PFSK-1 (cell line): ENCODE measurements around the gene VN1R4.

Source experiments
- FOXP2 ChIP-seq: optimal IDR thresholded peaks from 2 replicates; pipeline ENCODE3; 2011; ENCODE audit warnings: borderline replicate concordance, control low read depth, inconsistent platforms; ENCODE audit not compliant: insufficient read depth; ENCODE audit errors: extremely low read length, extremely low read depth
- POLR2AphosphoS5 ChIP-seq: IDR thresholded peaks from 2 replicates; pipeline ENCODE4 v1.6.1; 2012; ENCODE audit warnings: low read depth, mild to moderate bottlenecking, control low read depth, low read length, moderate library complexity
- REST ChIP-seq, 2 experiments: IDR thresholded peaks; 2 replicates each; pipeline versions ENCODE4 v1.6.1 to v1.8.0; 2011 to 2012; ENCODE audit warnings: low read depth in 2 of 2, low read length in 2 of 2, control low read depth in 1 of 2, inconsistent platforms in 1 of 2, mild to moderate bottlenecking in 1 of 2, moderate library complexity in 1 of 2; ENCODE audit not compliant: insufficient read depth in 1 of 2
- SIN3A ChIP-seq: IDR thresholded peaks from 2 replicates; pipeline ENCODE4 v1.6.1; 2012; ENCODE audit warnings: mild to moderate bottlenecking, low read length, moderate library complexity, borderline replicate concordance; ENCODE audit not compliant: insufficient read depth
- TAF1 ChIP-seq: IDR thresholded peaks from 2 replicates; pipeline ENCODE4 v1.6.1; 2012; ENCODE audit warnings: low read length, control low read depth, borderline replicate concordance; ENCODE audit not compliant: insufficient read depth

The VN1R4 gene

DNA sequence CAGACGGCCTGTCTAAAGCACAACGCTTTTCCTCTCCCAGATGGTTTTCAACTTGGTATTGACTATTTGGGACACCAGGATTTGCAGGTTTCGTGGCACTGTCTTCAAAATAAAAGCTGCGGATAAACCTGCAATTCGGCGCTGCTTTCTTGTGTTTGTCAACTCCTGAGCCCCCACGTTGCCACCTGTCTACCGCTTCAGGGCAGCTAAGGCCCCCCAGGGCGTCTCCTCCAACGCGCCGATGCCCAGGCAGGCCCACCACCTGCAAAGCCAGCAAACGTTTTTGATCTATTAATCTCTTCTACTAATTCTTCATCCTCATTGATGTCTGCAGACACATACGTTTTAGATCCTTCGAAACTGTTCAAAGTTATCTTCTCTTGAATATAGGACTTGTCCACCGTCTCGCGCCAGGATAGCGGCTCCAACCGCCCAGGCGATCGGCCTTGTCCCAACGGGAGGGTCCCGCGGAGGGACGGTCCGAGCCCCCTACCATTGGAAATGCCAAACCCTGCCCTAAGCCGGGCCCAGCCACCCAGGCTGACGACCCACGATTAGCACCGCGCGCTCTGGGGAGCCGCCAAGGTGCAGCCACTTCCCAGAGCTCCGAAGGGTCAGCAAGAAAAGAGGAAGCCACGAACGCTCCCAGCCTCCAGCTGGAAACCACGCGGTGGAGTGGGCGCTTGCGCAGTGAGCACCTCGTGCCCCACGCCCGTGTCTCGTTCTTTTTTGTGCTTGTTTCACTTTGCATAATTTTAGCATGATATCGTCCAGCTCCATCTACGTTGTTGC lies 23.4 kb upstream of the VN1R4 start:
- TF ChIP-seq SIN3A (no peak), REST (IDR thresholded peaks at IDR 0.05; ENCODE audit: insufficient read depth in 1 of 2, low read depth in 2 of 2, low read length in 2 of 2) (no peak), TAF1 (no peak), POLR2AphosphoS5 (no peak), FOXP2 (no peak)

GRCh38 chr19:53285087-53285486 lies 17.6 kb upstream of the VN1R4 start:
- TF ChIP-seq SIN3A: no peak
- no peak for TF ChIP-seq POLR2AphosphoS5
- no peak for TF ChIP-seq FOXP2
- no peak for TF ChIP-seq TAF1
- TF ChIP-seq REST (IDR thresholded peaks at IDR 0.05; ENCODE audit: insufficient read depth in 1 of 2, low read depth in 2 of 2, low read length in 2 of 2): no peak

- TF ChIP-seq SIN3A (no peak), REST (IDR thresholded peaks at IDR 0.05; ENCODE audit: insufficient read depth in 1 of 2, low read depth in 2 of 2, low read length in 2 of 2) (no peak), TAF1 (no peak), FOXP2 (no peak), POLR2AphosphoS5 (no peak)
These were observed 8.0 kb upstream of the VN1R4 start for GRCh38 chr19:53275480-53275879.

GRCh38 chr19:53272044-53272443 lies 4.5 kb upstream of the VN1R4 start:
- no peak for TF ChIP-seq POLR2AphosphoS5
- TF ChIP-seq REST (IDR thresholded peaks at IDR 0.05; ENCODE audit: insufficient read depth in 1 of 2, low read depth in 2 of 2, low read length in 2 of 2): no peak
- TF ChIP-seq SIN3A: no peak
- no peak for TF ChIP-seq TAF1
- no peak for TF ChIP-seq FOXP2
